NCI-H345 (cell line): Measurements from ENCODE around the gene CATSPER4.

ENCODE experiments used
- DNase-seq: peaks from one replicate; lab custom pipeline; 2025; lab: John Stamatoyannopoulos, UW

CATSPER4 gene

GRCh38 chr1:26164861-26165842 lies 25.2 kb upstream of the CATSPER4 start:
- DNase-seq = no peak

DNA sequence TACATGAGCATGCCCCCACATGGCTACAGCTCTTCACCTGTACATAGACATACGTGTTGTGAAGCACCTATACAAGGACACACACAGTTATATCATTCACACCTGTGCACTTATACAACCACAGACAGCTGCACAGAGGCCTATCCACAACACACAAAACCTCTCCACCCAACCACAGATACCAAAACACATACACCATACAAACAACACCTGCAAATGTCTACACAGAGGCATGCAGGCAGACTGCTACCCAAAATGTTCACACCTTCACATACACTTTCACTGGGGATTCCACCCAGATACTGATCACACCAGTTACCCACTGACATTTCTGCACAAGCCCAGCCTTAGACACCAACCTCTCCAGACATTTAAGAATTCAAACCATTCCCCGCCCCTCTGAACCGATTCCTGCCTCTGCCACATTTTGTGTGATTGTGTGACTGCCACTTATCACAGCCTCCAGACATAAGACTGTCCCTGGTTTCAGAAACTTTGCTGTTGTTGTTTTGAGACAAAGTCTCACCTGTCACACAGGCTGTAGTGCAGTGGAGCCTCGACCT lies 23.6 kb upstream of the CATSPER4 start:
- no peak for DNase-seq

DNA sequence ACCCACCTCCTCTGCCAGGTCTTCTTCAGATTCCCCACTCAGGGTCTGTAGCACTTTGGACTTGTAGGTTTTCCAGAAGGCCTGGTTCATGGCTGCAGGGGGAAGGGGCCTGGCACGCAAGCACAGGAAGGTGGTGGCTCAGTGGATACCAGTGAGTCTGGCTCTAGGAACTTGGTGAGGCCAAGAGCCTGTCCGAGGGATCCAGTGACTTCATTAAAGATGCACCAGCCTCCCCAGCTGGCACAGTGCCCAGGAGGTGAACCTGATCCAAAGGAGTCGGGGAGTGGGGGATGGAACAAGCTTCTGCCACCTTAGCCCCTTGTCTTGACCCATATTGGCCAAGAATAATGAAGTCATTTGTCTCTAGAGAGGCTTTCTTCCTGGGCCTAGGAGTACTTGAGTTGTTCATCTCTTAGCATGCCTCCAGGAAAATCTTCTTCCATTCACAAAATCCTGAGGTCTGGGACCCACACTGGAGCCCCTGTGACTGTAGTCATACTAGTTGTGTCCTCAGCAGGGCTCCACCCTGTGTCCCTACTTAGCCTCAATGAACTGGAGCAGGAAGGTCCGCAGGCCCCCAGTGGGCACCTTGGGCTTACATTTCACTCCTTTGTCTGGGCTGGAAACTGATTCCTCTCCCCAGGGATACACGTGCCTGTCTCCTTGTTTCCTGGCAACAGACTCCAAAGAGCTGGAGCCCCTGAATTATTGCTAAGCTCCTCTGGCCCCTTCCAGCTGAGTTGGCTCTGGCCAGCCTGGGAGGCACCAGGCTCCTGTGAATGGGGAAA lies 21.8 kb upstream of the CATSPER4 start, which contains the start of gene C1orf232:
C1orf232 (minus strand) TSS at position 554 of the 788 bp plus-strand sequence; CDS start at position 90, 464 bp downstream.
- peak; percentile 64 for DNase-seq

DNA sequence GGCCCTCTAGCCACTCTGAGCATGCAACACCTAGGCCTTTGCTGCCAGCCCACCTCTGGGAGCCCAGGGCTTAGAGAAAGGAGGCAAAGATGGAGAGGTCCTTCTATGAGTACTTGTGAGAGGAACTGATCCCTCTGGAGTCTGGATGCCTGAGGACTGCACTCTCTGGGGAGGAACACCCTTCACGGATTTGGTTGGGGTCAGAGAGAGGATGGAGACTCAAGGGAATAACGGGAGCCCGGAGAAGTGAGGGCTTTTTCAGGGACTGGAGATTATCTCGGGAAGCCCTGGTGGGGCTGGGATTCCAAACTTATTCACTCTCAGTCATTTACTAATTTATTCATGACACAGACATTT lies 21.2 kb upstream of the CATSPER4 start:
- no peak for DNase-seq

DNA sequence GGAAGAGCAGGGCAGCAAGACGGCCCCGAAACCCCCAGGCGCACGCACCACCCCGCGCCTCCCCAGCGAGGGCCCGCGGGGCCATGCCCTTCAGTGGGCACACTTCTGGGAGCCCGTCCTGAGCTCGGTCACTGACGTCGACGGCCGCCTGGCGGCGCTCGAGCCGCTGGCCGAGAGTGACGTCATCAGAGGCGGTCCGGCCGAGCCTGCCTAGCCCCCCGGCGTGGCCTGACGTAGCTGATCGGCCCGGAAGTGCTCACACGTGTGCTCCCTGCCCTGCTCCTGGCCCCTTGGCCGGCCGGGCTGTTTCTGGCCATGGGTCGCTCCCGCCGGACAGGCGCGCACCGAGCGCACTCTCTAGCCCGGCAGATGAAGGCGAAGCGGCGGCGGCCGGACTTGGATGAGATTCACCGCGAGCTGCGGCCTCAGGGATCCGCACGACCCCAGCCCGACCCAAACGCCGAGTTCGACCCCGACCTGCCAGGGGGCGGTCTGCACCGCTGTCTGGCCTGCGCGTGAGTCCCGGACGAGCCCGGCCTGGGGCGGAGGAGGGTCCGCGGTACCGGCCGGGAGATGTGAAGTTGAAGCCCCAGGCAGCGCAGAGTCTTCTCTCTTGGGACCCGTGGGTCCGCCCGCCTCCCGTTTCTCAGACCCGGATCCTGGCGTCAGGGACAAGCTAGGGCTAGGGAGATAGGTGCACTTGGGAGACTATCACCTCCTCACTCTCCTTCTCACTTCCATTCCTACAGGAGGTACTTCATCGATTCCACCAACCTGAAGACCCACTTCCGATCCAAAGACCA lies 20.5 kb upstream of the CATSPER4 start, which contains the start of gene ZNF593:
ZNF593 (plus strand) TSS at position 240 of the 803 bp plus-strand sequence; CDS start at position 316, 76 bp downstream.
- DNase-seq = peak; percentile 93

DNA sequence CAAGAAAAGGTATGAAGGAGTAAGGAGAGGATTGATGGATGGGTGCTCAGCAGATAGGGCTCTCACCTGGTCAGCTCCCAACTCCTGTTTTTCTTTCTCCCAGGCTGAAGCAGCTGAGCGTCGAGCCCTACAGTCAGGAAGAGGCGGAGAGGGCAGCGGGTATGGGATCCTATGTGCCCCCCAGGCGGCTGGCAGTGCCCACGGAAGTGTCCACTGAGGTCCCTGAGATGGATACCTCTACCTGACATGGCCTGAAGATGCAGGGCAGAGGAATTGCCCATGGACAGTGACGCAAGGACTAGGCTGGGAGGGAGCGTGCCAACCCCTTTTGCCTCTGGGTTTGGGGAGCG lies 20.0 kb upstream of the CATSPER4 start:
- DNase-seq = no peak

GRCh38 chr1:26171084-26172072 lies 19.0 kb upstream of the CATSPER4 start, which contains the start of gene ZNF593OS:
Gene ZNF593OS (minus strand): TSS chr1:26171832. CDS start chr1:26171661, 171 bp downstream.
- no peak for DNase-seq

DNA sequence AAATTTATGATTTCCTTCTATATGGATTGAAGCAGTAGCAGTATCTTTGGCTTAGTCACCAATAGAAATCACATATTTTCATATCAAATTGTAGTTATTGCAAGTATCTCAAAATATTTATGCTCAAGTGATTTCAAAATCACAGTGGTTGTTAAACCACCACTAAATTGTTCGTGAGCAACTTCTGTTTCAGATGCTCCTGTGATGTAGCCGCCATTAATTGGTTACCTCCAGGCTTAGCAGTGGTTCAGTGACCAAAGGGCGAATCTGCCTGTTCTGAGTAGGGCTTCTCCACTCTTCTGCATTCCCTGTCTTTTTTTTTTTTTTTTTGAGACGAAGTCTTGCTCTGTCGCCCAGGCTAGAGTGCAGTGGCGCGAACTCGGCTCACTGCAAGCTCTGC lies 15.1 kb upstream of the CATSPER4 start:
- DNase-seq = no peak

DNA sequence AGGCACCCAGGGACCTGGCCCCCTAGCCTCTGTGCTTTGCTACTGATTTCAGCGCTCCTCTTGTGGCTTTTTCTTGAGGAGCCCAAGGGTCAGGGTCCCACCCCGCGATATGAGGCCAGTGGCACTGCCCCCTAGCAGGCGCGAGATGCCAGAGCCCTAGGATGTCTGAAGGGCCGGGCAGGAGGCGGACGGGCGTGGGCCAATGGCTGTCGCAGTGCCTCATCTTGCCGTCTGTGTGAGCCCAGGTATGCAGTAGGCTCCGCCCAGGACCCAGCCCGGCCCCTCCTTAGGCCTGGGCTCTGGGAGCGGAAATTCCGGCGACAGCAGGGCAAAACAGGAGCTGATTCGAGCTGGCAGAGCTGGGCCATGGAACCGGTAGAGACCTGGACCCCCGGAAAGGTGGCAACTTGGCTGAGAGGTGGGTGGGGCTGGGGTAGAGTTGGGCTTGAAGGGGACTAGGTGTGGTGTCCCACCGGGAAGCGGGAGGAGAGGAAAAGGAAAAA lies 13.2 kb upstream of the CATSPER4 start, which contains the start of gene CNKSR1:
CNKSR1 (plus strand) TSS at position 310 of the 503 bp plus-strand sequence; CDS start at position 367, 57 bp downstream.
- no peak for DNase-seq

GRCh38 chr1:26180010-26180506 lies 10.3 kb upstream of the CATSPER4 start:
- no peak for DNase-seq

- no peak for DNase-seq
Observed at GRCh38 chr1:26181586-26182382, 8.6 kb upstream of the CATSPER4 start.

GRCh38 chr1:26182383-26182696 lies 8.1 kb upstream of the CATSPER4 start:
- DNase-seq = no peak

DNA sequence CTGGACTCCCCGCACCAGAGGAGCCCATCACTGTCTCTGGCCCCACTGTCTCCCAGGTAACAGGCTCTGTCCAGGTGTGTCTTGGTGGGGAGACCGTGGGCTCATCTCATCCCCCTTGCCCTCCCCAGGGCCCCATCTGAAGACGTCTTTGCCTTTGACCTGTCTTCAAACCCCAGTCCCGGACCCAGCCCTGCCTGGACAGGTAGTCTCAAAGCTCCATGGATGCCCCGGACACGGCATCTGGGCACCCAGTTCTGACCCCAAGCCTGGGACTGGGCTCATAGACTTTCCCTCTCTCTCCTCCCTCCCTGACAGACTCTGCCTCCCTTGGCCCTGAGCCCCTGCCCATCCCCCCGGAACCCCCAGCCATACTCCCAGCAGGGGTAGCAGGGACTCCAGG lies 6.3 kb upstream of the CATSPER4 start:
- no peak for DNase-seq

- no peak for DNase-seq
Observed at GRCh38 chr1:26184883-26185282, 5.5 kb upstream of the CATSPER4 start.

DNA sequence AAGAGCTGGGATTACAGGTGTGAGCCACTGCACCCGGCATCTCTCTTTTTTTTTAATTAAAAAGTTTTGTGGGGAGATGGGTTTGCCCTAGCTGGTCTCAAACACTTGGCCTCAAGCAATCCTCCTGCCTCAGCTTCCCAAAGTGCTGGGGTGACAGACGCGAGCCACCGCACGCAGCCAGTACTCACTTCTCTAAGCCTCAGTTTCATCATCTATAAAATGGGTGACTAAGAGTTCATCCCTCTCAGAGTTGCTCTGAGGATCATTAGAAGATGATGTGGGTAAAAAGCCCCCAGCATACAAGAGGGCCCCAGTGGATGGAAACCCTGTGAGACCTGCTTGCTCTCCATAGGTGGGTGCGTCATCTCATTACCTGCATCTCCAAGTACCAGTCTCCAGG lies 2.5 kb upstream of the CATSPER4 start:
- no peak for DNase-seq

- no peak for DNase-seq
Observed at GRCh38 chr1:26188477-26188876, 1.9 kb upstream of the CATSPER4 start.

DNA sequence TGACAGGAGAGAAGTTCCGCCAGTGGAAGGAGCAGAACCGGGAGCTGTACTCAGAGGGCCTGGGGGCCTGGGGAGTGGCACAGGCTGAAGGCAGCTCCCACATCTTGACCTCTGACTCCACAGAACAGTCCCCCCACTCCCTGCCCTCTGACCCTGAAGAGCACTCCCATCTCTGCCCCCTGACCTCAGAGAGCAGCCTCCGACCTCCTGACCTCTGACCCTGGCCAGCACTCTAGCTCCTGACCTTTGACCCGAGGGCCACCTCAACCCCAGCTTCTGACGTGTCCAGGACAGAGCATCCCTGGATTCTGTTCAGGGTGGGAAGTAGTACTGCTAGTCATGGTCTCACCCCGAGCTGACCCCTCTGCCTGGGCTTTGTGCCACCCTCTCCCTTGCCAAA lies 1.1 kb upstream of the CATSPER4 start:
- DNase-seq = no peak

- no peak for DNase-seq
Observed at GRCh38 chr1:26189751-26190275, 589 bp upstream of the CATSPER4 start.

GRCh38 chr1:26191739-26192138 lies 1.3 kb downstream of the CATSPER4 start:
- DNase-seq = no peak
